ENCODE measurements around the gene SLC35A5. TPM values are rescaled to one million over a fixed set of nuclear protein-coding genes. Genes with fewer than 3 reads are reported as not detected.
"Not testable (repeated sequence)": the region's sequence is repeated elsewhere in the genome, so short reads cannot be mapped to it uniquely, and the experiment has no call there.

The SLC35A5 gene, protein sequence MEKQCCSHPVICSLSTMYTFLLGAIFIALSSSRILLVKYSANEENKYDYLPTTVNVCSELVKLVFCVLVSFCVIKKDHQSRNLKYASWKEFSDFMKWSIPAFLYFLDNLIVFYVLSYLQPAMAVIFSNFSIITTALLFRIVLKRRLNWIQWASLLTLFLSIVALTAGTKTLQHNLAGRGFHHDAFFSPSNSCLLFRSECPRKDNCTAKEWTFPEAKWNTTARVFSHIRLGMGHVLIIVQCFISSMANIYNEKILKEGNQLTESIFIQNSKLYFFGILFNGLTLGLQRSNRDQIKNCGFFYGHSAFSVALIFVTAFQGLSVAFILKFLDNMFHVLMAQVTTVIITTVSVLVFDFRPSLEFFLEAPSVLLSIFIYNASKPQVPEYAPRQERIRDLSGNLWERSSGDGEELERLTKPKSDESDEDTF
- 22.0 and 35.7 TPM in 2 replicates for total RNA-seq

DNA sequence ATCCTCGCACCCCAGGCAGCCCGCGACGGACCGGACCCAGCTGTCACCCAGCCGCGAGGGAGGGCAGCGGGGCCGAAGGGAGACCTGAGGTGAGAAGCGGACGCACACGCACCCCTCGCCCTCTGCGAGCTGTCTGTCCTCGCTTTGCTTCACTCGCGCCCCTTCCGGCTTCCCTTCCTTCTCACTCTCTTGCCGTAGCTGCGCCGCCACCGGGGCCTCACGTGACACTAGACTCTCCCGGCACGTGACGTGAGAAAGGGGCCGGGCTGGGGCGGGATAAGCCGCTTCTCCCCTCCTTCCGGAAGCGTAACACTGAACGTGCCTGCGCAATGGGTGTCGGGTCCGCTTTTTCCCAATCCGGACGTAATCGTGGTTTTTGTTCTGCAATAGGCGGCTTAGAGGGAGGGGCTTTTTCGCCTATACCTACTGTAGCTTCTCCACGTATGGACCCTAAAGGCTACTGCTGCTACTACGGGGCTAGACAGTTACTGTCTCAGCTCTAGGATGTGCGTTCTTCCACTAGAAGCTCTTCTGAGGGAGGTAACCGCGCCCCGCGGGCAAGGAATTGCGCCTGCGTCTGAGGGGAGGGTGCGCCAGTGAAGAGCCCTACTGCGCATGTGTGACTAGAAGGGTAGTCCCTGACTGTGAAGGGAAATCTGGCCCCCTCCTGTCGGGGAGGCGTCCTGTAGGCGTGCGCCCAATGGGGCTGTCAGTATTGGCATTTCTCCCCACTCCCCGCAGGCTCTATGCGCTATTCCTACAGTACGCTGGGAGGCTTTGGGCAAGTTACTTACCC is at the start of gene SLC35A5, which contains the start of gene ATG3:
Gene SLC35A5 (plus strand): TSS at position 312 of the 796 bp plus-strand sequence. CDS start 1,359 bp downstream, outside the sequence.
Gene ATG3 (minus strand): TSS at position 229 of the 796 bp plus-strand sequence. CDS start 434 bp downstream, outside the sequence.
- DNase-seq (ENCODE audit: low read depth in 2 of 2): peak; percentile 99

DNA sequence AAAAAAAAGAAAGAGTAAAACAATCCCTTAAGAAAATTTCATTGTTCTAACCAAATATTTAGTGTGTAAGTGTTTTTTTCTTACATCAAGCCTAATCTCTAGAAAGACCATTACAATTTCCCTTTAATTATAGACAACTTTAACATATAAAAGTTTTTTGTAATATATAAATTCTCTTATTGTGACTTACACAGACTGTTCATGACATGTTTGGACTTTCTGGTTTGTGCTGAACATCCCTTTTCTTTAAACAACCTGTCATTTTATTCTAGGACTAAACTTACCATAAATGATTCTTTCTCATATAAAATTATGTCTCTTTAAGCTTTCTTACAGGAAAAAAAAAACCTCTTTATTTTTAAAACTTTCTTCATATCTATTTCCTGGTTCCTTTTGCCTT is 49.5 kb upstream of the SLC35A5 start:
- DNase-seq (ENCODE audit: low read depth in 2 of 2): no peak

DNA sequence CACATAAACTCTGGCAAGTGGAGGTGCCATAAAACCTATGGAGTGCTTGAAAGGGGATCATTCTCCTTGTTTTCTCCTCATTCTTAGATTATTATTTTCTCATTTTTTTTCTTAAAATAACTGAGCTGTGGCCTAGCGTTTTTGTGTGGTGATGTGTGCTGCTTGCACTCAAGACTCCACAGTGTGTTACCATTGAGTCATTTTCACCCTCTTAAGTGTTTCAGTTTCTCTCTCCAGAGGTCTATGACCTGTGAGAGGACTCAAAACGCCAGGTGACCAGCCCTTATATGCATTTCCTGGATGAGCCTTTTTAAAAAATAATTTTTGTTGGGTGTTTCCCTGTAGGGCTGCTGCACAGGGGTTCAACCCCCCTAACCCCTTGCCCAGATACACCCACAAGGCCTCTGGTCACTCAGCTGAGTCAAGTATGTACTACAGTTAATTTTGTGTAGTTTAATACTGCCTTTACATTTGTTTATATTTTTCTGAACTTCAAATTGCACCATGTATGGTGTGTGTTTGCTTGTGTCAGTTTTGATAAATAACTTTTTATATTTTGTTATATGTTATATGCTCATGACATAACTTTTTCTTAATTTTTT is 47.2 kb upstream of the SLC35A5 start:
- DNase-seq (ENCODE audit: low read depth in 2 of 2): no peak

DNA sequence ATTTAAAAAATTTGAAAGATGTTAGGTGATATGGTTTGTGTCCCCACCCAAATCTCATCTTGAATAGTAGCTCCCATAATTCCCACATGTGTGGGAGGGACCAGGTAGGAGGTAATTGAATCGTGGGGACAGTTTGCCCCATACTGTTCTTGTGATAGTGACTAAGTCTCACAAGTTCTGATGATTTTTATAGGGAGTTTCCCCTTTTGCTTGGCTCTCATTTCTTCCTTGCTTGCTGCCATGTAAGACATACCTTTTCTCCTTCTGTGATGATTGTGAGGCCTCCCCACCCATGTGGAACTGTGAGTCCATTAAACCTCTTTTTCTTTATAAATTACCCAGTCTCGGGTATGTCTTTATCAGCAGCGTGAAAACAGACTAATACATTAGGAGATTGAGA is 42.9 kb upstream of the SLC35A5 start:
- not testable (repeated sequence) for DNase-seq (ENCODE audit: low read depth in 2 of 2)

DNA sequence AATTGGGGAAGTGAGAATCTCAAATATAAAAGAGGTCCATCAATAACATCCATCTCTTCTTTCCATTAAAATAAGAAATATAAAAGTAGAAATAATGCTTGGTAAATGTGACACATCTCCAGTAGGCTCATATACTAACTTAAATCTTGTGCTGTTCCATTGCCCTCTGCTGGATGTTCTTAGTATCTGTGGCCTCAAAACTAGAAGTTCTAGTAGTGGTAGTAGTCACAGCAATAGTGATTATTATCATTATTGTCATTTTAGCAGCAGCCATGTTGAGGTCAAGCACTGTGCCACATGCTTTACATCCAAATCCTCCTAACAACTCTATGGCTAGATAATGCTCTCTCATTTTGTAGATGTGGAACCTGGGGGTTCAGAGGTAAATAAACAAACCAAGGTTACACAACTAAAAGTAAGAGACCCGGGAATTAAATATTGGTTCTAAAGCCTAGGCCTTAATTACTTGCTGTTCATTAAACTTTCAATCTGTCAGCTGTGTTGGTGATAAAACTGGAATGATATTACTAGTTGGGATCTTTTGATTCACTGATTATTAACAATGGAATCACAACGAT is 42.3 kb upstream of the SLC35A5 start:
- peak; percentile 76 to 81 for DNase-seq (ENCODE audit: low read depth in 2 of 2)

DNA sequence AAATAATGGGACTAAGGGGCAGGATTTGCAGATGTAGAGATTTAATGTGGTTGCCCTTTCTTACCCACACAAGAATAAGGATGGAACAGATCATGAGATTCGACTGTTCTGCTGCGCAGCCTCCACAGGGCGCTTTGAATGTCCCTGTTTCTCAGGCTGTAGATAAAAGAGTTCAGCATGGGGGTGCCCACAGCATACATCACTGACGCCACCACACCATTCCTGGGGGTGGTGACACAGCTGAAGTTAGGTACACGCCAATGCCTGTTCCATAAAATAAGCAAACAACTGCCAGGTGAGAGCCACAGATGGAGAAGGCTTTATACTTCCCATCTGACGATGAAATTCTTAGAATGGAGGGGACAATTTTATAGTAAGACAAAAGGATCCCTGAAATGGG is 37.7 kb upstream of the SLC35A5 start:
- not testable (repeated sequence) for DNase-seq (ENCODE audit: low read depth in 2 of 2)

DNA sequence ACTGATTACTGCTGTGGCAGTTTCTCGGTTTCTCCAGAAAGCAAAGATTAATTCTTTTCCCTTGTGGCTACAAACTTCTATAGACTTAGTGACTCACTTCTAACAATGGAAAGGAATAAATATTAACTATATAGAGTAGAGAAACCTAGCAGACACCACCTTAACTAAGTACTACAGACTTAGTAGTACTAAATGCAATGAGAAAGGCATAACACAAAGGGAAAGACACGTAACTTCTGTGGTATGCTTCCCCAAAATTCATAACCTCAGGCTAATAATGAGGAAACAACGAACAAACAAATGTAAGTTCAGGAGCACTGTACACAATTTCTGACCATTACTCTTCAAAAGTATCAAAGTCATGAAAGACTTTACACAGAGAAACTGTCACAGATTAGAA is 31.3 kb upstream of the SLC35A5 start:
- no peak for DNase-seq (ENCODE audit: low read depth in 2 of 2)

DNA sequence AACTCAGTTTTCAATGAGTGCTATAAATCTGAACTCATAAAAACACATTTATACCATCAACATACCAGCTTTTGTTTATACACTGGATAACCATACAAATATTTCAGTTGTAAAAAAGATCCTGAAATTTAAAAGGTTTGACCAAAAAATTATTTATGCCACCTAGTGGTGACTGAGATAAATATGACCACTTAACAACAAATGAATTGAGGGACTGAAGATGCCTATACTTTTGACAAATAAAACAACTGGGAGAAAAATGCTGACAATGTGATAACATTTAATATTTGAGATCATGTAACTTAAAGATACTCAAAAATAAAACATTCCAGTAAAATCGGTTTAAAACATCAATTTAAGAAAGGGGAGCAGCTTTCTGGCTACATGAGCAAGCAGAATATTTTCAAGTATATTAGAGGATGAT is 30.5 kb upstream of the SLC35A5 start:
- DNase-seq (ENCODE audit: low read depth in 2 of 2): peak; percentile 48 to 58

DNA sequence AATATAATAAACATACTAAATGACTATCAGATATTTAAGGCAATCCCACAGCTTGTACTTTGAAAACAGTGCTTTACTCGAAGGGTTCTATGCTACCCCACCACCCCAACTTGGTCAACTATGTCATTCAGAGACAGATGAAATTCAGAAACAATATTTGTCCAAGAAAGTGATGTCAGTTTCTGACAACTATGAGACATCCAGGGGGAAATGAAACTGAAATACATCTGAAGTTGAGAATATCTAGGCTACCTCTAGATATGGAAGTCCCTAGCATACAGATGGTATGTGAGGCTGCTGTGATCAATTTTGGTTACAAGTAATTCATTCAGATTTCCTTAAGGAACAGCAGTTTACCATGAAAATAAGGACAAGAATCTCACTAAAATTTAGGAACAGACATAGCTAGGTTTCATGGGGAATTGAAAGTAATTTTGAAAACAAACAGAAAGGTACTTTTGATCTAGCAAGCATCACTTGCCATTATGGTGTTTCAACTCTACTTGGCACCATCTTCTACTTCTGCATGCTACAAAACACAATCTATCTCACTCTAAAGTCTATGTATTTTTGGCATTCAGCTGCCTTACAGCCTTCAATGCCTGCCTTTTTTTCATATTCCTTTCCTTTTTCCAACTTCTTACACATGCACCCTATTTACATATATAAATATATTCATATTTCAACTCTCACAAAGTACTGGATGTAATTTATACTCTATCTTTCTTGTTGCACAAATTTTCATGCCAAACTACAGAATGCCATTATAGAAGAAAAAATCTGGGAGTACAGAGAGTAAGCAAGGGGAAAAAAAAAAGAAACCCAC is 21.8 kb upstream of the SLC35A5 start:
- no peak for DNase-seq (ENCODE audit: low read depth in 2 of 2)

DNA sequence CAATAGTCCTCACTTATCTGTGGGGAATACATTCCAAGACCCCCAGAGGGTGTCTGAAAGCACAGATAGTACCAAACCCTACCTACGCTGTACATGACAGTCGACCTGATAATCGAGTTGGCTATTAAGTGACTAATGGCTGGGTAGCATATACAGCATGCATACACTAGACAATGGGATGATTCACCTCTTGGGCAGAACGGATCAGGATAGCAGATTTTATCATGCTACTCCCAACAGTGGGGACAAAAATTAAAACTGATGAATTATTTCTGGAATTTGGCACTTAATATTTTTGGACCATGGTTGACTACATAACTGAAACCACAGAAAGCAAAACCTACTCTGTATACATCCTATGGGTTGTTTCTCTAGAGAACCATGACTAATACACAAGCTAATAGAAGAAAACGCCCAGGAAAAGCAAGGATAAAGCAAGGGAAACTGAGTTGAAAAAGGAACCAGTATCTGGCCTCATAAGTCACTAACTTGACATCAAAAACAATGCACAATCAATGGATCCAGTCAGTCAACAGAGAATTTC is 15.6 kb upstream of the SLC35A5 start:
- peak; percentile 61 to 69 for DNase-seq (ENCODE audit: low read depth in 2 of 2)

DNA sequence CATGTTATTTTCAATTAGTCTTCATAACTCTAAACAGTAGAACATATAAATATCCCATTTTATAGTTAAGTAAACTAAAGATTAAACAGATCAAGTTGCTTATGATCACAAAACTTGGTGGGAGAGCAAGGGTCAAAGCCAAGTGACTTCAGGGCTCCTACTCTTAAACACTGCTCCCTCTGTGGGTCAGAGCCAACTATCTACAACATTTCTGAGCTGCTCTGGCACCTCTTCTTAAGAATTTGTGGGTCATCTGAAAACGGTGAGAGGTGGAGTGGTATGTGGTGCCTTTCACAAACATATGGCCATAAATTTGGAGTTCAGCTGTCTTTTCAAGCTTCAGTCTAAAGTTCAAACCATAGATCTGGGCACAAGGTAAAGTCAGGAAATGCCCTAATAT is 11.0 kb upstream of the SLC35A5 start:
- DNase-seq (ENCODE audit: low read depth in 2 of 2): no peak

DNA sequence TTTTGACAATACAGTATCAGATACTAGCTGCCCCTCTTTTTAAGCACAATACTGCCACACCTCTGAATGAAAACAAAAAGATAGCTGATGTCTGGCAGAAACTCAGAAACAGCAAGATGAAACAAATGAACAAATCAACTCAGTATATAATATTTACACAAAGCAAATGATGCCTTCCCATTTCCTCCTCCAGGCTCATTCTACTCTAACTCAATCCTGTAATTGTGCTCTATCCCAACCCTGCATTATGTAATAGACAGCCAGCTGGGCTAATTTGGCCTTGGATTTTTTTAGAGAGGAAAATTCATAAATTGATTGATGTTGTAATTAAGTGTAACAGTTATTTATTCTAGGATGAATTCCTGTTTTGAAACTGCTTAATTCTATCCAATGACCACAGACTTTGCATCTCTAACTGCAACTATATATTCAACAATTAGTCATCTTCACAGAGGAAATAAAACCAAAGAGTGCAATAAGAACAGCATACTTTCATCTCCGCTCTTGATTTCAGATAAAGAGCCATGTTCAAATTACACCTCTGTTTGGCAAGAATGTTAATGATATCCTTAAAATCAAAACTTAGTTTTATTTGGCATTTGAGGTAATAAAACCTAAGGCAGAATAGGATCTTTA is 6.2 kb upstream of the SLC35A5 start:
- peak; percentile 14 to 38 for DNase-seq (ENCODE audit: low read depth in 2 of 2)

DNA sequence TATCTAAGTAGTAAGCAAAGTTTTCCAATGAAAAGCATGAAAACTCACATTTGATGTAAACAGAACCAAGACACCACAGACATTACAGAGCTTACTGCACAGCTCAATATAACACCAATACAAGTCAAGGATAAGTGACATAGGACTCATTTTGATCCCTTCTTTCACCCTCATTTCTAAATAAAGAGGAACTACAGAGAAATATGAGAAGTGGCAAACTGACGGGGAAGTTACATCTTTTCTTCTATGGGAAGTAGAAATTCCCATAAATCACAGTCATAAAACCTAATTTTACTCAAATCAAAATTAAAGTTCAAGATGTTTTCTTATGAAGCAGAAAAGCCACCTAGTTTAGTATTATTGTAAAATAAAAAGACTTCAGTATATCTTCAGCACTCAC is 3.9 kb upstream of the SLC35A5 start:
- DNase-seq (ENCODE audit: low read depth in 2 of 2): no peak

DNA sequence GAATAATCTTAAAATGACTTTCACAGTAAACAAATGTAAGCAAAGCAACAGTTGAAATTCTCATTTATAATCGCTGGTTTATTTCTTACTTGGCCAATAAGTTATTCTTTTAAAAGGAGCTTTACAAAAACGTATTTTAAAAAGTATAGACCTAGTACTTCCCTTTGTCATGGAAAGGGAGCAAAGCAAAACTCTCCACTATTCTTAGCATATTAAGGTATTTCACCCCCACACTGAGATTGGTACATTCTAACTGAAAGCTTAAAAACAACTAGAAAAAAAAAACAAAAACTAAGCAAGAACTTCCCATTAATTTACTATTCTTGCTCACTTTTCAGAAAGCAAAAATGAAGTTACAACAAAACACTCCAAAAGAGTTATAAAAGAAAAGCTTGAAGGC is 1.5 kb upstream of the SLC35A5 start:
- peak; percentile 5 to 23 for DNase-seq (ENCODE audit: low read depth in 2 of 2)

DNA sequence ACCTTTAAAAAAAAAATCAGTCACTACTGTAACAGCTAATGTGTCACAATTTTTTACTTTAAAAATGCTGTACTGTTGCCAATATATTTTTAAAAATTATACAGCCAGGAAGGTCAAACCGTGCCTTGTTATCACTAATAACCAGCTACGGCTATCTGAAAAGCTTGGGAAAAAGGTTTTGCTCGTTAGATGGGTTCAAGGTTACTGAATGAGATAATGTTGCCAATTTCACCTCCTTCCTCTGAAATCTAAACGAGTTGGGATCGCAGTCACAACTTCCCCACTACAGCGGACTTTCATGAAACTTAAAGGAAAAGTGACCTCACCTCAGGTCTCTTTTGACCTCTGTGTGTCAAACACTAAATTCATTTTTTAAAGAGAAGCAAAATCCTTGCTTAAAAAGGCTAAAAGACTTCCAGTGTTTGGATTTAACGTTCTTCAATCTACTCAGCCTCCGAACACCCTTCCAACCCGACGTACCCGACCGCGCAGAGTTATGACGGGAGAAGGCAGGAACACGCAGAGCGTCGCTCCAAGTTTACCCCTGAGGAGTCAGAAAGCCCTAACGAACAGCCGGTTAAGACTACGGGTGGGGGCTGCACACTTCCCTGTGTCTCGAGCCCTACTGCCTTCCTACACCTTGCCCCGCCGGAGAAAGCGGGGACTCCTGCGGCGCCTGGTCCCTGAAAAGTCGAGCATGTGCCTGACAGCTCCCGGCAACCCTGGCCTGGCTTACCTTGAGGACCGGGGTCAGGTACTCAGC is 943 bp upstream of the SLC35A5 start:
- DNase-seq (ENCODE audit: low read depth in 2 of 2): peak; percentile 89 to 91

DNA sequence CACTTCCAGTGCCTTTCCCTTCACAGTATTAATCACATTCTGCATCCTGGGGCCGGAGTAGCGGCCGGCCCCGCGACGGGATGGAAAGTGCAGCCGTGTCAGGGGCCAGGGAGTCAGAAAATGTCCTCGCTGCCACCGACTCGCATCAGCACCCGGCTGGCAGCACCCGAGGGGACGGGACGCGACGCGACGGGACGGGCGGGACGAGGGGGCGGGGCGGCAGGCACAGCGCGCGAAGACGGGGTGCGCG is 436 bp upstream of the SLC35A5 start:
- no peak for DNase-seq (ENCODE audit: low read depth in 2 of 2)

DNA sequence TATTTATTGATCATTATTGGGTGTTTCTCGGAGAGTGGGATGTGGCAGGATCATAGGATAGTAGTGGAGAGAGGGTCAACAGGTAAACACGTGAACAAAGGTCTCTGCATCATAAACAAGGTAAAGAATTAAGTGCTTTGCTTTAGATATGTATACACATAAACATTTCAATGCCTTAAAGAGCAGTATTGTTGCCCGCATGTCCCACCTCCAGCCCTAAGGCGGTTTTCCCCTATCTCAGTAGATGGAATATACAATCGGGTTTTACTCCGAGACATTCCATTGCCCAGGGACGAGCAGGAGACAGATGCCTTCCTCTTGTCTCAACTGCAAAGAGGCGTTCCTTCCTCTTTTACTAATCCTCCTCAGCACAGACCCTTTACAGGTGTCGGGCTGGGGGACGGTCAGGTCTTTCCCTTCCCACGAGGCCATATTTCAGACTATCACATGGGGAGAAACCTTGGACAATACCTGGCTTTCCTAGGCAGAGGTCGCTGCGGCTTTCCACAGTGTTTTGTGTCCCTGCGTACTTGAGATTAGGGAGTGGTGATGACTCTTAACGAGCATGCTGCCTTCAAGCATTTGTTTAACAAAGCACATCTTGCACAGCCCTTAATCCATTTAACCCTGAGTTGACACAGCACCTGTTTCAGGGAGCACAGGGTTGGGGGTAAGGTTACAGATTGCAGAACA is 2.5 kb downstream of the SLC35A5 start:
- not testable (repeated sequence) for DNase-seq (ENCODE audit: low read depth in 2 of 2)

DNA sequence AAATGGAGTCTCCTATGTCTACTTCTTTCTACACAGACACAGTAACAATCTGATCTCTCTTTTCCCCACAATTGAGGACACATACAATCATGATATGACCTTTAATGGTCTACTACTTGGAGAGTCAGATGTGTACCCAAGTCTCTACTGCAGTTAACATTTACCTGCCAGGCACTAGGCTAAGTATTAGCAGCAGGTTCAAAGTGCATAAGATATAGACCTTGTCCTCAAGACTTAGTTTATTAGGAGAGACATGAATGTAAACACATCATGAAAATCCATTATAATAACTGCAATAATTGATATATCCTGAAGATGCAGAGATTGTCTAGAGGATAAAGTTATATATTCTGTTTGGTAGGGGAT is 3.1 kb downstream of the SLC35A5 start:
- DNase-seq (ENCODE audit: low read depth in 2 of 2): no peak

DNA sequence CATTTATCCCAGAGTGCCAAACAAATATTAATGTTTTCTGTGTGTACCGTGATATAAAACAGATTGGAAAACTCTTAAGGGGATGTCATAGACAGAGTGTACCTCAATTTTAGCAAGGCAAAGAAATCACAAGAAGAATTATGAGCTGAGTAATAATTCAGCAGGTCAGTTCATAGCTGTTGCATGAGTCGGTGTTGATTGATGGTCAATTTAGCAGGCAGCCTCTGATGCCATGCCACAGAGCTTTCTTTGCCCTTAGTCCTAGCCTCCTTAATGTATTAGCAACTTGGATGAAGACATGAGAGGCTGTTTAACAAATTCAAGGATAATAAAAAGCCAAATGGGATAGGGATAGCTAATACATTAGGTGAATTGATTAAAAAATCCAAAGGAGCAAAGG is 6.8 kb downstream of the SLC35A5 start:
- peak; percentile 34 to 62 for DNase-seq (ENCODE audit: low read depth in 2 of 2)

All from lung microvascular endothelial cell (primary cell).